ENCODE measurements around the gene FGF3.

- no peak for TF ChIP-seq CTCF (IDR thresholded peaks at IDR 0.05)
- no peak for TF ChIP-seq EZH2phosphoT487 (IDR thresholded peaks at IDR 0.05)
Observed at GRCh38 chr11:69803022-69803421, 16.2 kb downstream of the FGF3 start.

Measured in neural progenitor cell (in vitro differentiated cells).